Posterior cingulate gyrus (tissue), 11 donors: ENCODE data around the gene CCDC12.
"Not testable (repeated sequence)": the region's sequence is repeated elsewhere in the genome, so short reads cannot be mapped to it uniquely, and the experiment has no call there.

ENCODE experiments used
- DNase-seq, 10 donors: peaks; one replicate each; pipeline versions ENCODE4 v3.0.0 to v3.0.0-alpha.2; 2020 to 2021; ENCODE audit warnings: mixed read lengths in 3 of 10
- intact Hi-C: fragments of 100-400 bp; cut with DNase I; formaldehyde crosslinking; loops from one replicate; pipeline ENCODE4 v1.15.1; 2023

Gene CCDC12

GRCh38 chr3:46985588-46985987, 9.0 kb upstream of the CCDC12 start:
- DNase-seq: peak in 4 of 10 donors; percentile 1 to 52 (median 14)
- intact Hi-C loops: no loop called here

DNA sequence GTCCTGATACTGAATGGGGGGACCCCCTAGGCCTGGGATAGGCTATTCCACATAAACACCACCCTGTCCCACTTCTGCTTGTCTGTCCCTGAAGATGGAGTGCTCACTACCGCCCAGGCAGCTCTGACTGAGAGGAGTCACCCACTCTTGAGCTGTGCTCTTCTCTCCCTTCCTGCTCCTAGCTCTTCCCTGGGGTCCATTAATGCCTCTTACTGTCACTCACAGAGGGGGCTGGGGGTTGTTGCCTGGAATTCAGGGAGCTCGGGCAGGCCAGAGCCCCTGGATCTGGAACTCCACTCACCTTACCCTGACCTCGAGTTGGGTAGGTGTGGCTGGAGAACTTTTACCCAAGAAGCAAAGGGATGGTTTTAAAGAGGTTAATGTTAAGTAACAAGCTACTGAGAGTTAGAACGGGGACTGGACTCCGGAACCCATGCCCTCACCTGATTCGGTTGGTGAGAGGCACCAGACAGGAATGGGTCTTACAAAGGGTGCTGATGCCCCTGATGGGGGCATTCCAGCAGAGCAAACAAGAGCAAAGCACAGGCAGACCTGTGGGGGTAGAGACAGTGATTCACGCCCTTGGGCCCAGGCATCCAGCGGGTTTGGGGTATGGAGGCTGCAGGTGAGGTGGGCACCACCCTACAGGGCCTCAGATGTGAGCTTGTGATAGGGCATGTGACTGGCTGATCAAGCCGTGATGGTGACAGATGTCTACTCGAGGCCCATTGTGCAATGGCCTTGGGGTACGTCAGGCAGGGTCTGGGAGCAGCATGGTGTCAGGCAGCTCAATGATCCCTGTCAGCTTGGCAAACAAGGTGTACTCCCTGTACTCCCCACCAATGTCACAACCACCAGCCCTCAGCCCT, 8.3 kb upstream of the CCDC12 start:
- intact Hi-C loops: no loop called here
- peak in 4 of 10 donors; percentile 0 to 72 (median 32) for DNase-seq

DNA sequence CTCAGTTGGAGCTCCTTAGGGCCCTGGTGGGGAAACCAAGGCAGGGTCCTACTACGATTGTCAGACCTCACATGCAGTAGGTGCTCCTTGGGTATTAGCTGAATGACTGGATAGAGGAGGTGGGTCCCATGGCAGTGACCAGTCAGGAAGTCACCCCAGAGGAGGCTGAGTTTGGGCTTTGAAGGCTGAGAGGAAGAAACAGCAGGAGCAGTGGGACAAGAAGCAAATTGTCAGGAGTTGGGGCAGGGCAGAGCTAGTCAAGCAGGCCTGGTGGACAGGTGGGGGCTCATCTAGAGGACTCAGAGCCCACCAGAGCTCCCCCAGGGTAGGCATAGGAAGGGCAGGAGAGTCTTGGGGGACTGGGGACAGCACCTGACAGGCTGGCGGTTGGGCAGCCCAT, 6.0 kb upstream of the CCDC12 start:
- DNase-seq: peak in 2 of 10 donors; percentile 17 to 25
- intact Hi-C loops: no loop called here

DNA sequence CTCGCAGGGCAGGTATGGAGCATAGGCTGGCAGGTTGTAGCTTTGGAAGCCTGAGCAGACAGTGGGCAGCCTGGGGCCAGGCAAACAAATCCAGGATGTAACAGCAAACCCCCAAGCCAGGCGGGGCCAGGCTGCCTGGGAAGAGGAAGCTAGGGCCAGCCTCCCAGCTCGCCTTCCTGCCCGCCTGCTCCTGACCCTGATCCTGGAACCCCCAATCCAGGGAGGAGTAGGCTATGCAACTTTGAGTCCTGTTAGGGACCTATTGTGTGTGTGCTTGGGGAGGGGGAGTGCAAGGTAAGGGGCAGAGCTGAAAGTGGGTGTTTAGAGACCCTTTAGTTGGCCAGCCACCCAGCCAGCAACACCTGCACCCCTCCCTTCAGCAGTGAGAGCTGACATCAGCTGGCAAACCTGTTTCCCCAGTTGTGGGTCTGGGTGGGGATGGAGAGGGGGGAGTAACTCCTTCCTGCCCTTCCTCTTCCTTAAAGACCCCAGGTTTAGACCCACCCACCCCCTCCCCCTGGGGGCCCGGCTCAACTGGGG, 5.5 kb upstream of the CCDC12 start:
- intact Hi-C loops: no loop called here
- peak in 3 of 10 donors; percentile 35 to 76 (median 72) for DNase-seq

GRCh38 chr3:46979958-46980497, 3.5 kb upstream of the CCDC12 start:
- intact Hi-C loops: loop anchor here (5.0 kb wide), 1 partner anchor 302 kb away; the partner anchor contains the start of genes KIF9 and KLHL18
- peak in 3 of 10 donors; percentile 63 to 86 (median 84) for DNase-seq

- intact Hi-C loops: loop anchor here (5.0 kb wide), 1 partner anchor 303 kb away; the partner anchor contains the start of genes KIF9 and KLHL18
- DNase-seq: peak; percentile 62 to 98 (median 80)
Observed at GRCh38 chr3:46978985-46979944, 2.7 kb upstream of the CCDC12 start, which contains the start of gene NBEAL2. Gene NBEAL2 (plus strand): TSS chr3:46979666. CDS start chr3:46979862, 196 bp downstream.

- peak in 3 of 10 donors; percentile 44 to 77 (median 58) for DNase-seq
- intact Hi-C loops: loop anchor here (5.0 kb wide), 1 partner anchor 304 kb away; the partner anchor contains the start of genes KIF9 and KLHL18
Observed at GRCh38 chr3:46978381-46978780, 1.8 kb upstream of the CCDC12 start.

DNA sequence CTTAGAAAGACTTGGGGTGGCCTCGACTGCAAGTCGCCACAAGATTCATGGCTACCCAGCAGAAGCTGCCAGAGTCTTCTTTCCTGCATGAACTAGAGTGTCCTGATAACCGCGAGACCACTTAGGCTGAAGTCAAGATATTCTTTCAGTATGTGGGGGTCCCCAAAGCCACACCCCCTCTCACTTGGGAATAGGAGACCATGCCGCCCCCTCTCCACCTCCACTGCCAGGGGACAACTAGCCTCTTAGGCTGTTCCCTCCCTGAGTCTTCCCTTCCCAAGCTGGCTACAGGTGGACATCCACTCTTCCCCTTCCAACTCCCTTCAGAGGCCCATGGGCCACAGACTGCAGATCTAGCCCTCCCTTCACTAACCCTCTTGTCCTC, 1.3 kb upstream of the CCDC12 start:
- intact Hi-C loops: loop anchor here (2.0 to 5.0 kb wide), 2 partner anchors 187 to 304 kb away; partner anchors contain the start of genes KIF9, KLHL18 and SETD2
- peak in 3 of 10 donors; percentile 14 to 29 (median 16) for DNase-seq

GRCh38 chr3:46974421-46975171, 1.9 kb downstream of the CCDC12 start:
- DNase-seq: no peak
- intact Hi-C loops: loop anchor here (5.0 kb wide), 1 partner anchor 308 kb away; the partner anchor contains the start of genes KIF9 and KLHL18

- peak in 1 of 10 donors; percentile 29 for DNase-seq
- intact Hi-C loops: no loop called here
Observed at GRCh38 chr3:46972396-46972795, 4.1 kb downstream of the CCDC12 start.

- peak in 1 of 10 donors; percentile 33 for DNase-seq
- intact Hi-C loops: no loop called here
Observed at GRCh38 chr3:46971742-46972141, 4.8 kb downstream of the CCDC12 start.

GRCh38 chr3:46971151-46971550, 5.4 kb downstream of the CCDC12 start:
- peak in 3 of 10 donors; percentile 36 to 49 (median 47) for DNase-seq

GRCh38 chr3:46970391-46971091, 6.0 kb downstream of the CCDC12 start:
- peak in 2 of 10 donors; percentile 24 to 25 for DNase-seq
- intact Hi-C loops: no loop called here

More at GRCh38 chr3:46971151-46971550, 5.4 kb downstream of the CCDC12 start:
- intact Hi-C loops: no loop called here

- peak in 3 of 10 donors; percentile 44 to 51 (median 48) for DNase-seq
- intact Hi-C loops: no loop called here
Observed at GRCh38 chr3:46968783-46969428, 7.6 kb downstream of the CCDC12 start.

- DNase-seq: peak in 1 of 10 donors; percentile 39
- intact Hi-C loops: no loop called here
Observed at GRCh38 chr3:46966811-46967210, 9.7 kb downstream of the CCDC12 start.

GRCh38 chr3:46965151-46965550, 11.4 kb downstream of the CCDC12 start:
- intact Hi-C loops: no loop called here
- DNase-seq: peak in 2 of 10 donors; percentile 53 to 54

DNA sequence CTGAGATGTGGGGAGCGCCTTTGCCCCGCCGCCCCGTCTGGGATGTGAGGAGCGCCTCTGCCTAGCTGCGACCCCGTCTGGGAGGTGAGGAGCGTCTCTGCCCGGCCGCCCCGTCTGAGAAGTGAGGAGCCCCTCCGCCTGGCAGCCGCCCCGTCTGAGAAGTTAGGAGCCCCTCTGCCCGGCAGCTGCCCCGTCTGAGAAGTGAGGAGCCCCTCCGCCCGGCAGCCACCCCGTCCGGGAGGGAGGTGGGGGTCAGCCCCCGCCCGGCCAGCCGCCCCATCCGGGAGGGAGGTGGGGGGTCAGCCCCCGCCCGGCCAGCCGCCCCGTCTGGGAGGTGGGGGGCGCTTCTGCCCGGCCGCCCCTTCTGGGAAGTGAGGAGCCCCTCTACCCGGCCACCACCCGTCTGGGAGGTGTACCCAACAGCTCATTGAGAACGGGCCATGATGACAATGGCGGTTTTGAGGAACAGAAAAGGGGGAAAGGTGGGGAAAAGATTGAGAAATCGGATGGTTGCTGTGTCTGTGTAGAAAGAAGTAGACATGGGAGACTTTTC, 12.4 kb downstream of the CCDC12 start:
- peak in 3 of 10 donors; percentile 16 to 45 (median 26) for DNase-seq
- intact Hi-C loops: not testable (repeated sequence)
